Stimulated activated CD4-positive, alpha-beta T cell treated with anti-CD3 and anti-CD28 coated beads, Interleukin-4, amount 100 ng/mL, for 48 hours (primary cell): ENCODE results near the gene GRIK4.

Source experiments
- DNase-seq, 2 donors: peaks; one replicate each; pipeline ENCODE4 v3.0.0-alpha.2; 2020; ENCODE audit warnings: low read depth in 2 of 2

GRIK4 gene

DNA sequence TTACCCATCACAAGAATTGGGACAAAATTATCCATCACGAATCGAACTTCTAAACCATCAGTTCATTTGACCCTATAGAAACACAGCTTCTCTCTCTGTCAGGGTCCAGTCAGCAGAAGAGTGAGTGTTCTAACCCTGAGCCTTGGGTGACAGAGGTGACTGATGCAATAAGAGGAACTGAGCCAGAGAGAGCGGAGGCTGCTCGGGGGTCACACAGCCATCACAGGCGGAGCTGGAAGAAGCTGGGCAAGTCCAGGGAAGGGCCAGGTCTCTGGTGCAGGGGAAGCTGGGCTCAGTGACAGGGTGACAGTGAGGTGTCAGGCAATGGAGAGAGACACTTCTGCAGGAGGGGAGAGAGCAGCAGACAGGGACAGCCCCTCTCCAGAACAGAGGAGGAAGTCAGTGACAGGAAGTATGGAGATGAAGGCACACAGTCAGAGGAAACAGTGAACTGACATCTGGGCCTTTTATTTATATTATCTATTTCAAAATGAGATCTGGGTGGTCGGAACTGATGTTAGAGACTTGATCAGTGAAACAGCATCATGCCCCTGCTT is 328.4 kb downstream of the GRIK4 start:
- DNase-seq: no peak

GRCh38 chr11:120840661-120841060 is 329.1 kb downstream of the GRIK4 start:
- DNase-seq: no peak

DNA sequence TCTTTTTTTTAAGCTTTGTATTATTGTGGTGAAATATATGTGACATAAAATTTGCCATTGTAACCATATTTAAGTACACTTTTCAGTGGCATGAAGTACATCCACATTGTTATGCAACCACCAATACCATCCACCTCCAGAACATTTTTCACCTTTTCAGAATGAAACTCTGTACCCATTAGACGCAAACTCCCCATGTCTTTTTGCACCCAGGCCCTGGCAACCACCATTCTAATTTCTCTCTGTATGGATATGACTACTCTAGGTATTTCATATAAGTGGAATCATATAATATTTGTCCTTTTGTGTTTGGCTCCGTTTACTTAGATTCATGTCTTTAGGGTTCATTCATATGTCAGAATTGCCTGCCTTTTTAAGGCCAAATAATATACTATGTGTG is 329.5 kb downstream of the GRIK4 start:
- DNase-seq: no peak

DNA sequence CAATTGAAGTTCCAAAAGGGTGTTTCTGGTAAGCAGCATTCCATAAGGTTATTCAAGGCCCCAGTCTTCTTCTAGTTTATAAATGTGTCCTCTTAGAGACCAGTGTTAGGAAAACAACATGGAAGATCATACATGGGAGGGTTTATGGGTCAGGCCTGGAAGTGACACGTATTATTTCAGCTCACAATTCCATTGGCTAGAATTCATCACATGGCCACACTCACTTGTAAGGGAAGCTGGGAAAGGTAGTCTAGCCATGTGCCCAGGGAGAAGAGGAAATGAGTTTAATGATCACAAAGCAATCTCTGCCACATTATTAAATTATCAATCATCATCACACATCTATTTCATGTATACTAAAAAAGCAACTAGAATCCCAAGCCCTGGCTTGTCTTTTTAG is 330.6 kb downstream of the GRIK4 start:
- DNase-seq: no peak

DNA sequence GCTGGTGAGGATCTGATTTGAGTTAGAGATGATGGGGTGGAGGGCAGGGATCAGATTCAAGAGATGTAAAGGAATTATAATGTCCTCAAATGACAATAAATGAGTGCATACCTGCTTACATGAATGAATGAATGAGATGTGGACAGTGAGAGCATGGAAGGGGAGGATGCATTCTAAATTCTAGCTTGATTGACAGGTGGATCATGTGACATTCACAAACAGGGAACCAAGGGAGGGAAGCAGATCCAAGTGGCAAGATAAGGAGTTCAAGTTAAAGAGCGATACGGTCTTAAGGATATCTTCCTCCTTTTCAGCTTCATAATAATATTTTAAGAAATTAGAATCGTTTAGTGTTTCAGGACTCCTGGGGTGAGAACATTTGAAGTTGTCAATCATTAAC is 341.9 kb downstream of the GRIK4 start:
- DNase-seq: no peak

GRCh38 chr11:120854988-120855387 is 343.4 kb downstream of the GRIK4 start:
- DNase-seq: no peak

DNA sequence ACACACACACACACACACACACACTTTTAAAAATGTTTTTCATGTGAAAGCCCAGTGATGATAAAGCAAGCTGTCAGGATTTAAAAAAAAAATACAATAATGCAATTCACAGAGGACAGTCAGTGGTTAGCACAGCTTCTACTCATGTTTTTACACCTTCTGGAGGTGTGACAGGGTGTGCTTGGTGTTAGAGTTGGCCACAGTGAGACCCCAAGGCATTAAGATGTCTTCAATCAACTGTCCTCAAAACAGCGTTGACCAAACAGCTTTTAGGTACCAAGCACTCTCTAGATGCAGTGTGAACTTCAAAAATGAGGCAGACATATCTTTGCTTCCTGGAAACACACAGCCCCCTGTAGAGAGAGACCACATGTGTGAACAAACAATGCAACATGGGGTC is 346.0 kb downstream of the GRIK4 start:
- DNase-seq: no peak

DNA sequence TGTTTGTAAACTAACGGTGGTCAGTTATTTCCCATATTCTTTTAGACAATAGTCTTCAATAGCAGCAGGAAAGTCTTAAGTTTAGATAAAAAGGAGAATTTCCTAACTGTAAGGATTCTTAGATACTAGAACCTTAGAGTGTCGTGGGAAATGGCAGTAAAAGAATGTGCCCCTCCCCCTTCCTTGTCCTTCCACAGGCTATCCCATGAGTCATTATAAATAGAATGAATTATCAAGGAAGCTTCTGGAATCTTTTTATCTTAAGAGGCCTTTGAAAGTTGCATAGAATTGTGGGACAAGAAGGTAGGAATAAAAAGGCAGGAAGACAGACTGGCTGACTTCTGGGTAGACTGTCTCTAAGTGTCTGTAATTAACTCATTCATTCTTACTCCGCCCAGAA is 347.2 kb downstream of the GRIK4 start:
- DNase-seq: no peak

DNA sequence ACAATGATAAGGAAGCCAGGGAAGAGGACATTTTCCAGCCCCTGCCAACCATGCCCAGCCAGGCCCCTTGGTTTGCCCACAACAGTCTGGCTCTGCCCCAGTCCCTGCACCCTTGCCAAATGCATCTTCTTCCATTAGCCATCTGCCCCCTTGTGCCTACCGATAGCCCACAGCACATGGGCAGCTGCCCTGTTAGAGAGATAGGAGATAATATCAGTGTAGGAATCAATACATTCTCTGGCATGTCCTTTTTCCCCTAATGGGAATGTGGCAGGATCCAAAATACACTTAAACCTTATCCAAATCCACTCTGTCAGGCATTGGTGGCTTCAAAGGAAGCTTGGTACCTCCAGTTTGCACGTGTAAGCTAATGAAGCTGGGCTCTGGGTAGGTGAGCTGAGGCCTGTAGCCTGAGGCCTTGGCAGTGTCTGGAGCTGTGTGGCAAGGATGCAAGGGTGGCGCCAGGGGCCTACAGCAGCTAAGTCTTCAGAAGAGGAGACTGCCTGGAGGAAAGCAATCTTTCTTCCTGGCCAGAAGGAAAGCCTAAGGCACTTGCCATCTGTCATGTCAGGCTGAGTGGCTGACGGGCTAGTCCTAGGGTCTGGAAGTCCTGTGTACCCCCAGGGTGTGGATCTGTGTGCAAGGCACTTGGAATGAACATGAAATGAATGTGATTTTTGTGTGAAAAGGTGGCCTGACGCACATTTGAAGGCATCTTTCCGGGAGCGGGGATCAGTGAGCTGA is 348.2 kb downstream of the GRIK4 start:
- no peak for DNase-seq

- no peak for DNase-seq
These were observed 351.8 kb downstream of the GRIK4 start for GRCh38 chr11:120863359-120863758.

- no peak for DNase-seq
These were observed 355.5 kb downstream of the GRIK4 start for GRCh38 chr11:120867024-120867423.

DNA sequence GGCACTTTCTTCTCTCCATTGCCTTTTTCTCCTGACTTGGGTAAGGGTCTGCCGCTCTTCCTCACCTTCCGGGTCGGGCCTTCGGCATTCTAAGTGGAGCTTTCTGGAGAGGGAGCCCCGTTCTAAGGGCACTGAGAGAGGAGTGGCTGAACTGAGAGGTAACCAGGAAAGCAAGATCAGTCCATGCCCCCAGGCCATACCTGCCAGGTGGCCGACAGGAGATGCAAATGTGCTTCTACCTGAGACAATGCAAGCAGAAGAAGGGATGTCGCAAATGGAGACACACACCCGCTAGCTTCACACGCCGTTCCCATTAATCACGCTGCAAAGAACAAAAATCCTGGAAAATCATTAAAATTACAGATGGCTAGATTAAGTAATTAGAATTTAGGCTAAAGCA is 356.0 kb downstream of the GRIK4 start:
- no peak for DNase-seq

- DNase-seq: no peak
These were observed 356.4 kb downstream of the GRIK4 start for GRCh38 chr11:120867988-120868387.

DNA sequence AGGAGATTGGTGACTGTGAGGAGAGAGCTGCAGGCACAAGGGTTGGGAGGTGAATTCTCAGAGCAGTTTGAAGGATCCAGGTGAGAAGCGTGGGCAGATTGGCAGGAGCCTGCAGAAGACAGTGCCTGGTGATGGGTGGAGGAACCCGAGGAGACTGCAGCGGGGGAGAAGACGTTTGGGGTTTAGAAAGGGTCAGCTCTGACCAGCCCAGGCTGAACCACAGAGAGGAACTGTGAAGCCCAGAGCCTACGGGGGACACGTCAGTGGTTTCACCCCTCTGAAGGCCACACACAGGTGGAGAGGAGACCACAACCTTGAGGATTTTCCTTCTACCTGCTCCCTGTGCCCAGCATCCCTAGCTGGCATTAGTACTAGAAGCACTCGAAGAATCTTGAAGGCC is 357.5 kb downstream of the GRIK4 start:
- DNase-seq: no peak

GRCh38 chr11:120869516-120870011 is 358.0 kb downstream of the GRIK4 start:
- DNase-seq: no peak

- DNase-seq: no peak
These were observed 359.6 kb downstream of the GRIK4 start for GRCh38 chr11:120871194-120871593.

DNA sequence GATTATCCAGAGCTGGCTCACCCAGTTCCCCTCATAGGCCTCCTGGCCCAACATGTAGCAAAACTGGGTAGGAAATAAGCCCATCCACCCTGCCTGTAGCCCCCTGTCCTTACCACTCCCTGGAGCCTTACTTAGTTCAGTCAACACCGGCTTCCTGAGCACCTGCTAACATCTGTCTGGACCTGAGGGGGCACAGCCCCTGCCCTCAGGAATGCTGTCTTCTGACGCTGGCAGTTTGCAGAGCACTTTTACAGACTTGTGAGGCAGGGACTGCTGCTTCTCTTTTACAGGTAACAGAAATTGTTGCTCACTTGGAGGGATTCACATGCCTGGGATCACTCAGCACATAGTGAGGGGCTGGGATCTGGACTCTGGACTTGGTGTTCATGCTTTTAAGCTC is 360.4 kb downstream of the GRIK4 start:
- DNase-seq: no peak

- no peak for DNase-seq
These were observed 362.6 kb downstream of the GRIK4 start for GRCh38 chr11:120873966-120874735.

DNA sequence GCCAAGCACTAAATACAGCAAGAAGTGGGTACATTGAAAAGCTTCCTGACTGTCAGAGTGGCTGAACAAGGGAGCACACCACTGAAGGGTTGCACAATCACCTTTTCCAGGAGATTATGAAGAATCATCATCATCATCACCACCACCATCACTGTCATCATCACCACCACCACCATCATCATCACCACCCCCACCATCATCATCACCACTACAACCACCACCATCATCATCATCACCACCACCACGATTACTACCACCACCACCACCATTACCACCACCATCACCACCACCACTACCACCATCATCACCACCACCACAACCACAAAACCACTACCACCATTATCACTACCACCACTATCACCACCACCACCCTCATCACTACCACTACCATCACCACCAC is 364.4 kb downstream of the GRIK4 start:
- no peak for DNase-seq

DNA sequence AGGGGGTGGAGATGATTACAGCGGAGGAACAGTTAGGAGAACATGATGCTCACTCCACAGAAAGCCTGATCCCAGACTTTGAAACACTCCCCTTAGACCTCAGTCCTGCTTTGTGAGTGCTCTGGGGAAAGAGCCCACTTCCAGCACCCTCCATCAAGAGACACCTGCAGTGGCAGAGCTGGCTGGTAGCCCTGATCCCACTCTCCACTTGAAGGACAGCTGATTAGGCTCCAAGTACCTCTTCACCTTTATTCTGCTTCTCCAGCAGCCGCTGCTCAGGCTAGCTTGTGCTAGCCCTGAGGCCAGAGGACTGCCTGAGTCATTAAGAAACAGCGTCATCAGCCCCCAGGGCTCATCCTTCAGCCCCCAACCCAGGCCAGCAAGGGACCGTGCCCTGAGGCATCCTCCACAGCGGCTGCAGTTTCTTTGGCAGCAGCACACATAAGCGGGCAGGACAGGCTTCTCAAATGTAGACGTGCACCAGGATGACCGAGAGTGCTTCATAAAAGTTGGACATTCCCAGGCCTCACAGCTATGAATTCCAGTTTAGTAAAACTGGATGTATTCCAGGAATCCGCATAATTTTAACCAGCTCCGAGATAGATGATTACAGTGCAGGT is 366.3 kb downstream of the GRIK4 start:
- no peak for DNase-seq

GRCh38 chr11:120878781-120879180 is 367.2 kb downstream of the GRIK4 start:
- no peak for DNase-seq

DNA sequence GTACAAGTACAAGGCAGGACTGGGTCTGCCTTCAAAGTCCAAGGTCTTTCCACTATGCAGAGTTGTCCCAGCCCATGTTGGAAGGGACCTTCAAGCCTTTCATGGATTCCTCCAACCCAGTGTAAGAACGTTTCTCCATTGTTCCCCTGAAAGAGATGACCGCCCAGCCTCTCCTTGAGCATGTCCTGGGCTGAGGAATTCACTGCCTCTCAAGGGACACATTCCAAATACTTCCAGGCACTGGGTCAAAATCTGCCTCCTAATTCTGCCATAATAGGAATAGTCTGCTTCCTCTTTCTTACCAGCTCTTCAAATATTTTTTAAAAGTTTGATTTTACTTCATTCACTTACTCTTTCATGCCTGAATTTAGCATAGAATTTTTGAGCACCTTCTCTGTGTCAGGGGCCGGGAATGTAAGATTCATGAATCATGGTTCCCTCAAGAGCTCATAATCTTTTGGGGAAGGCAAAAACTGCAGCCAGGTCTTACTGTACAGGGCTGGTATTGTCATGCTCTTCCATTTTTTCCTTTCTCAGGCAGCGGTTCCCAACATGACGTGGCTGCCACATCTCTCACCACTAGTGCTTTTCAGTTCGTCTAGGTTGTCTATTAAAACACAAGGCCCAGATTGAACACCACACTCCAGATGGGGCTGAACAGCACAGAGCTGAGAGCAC is 369.1 kb downstream of the GRIK4 start:
- DNase-seq: no peak
